Osteoblast (primary cell): ENCODE measurements around the gene TRIM14. TPM values are rescaled to one million over a fixed set of nuclear protein-coding genes. Genes with fewer than 3 reads are reported as not detected.

Experiments used
- DNase-seq: peaks from one replicate; pipeline ENCODE4 v3.0.0; 2011; ENCODE audit warnings: low spot score, mixed read lengths; ENCODE audit not compliant: insufficient read length; ENCODE audit errors: missing footprints
- H2AFZ ChIP-seq: 2 replicates; pipeline ENCODE4 v1.6.0; 2011; ENCODE audit warnings: mild to moderate bottlenecking, low read length
- H3K27ac ChIP-seq: 2 replicates; pipeline ENCODE4 v1.5.1; 2011; ENCODE audit warnings: mild to moderate bottlenecking, low read depth, low read length, moderate library complexity
- H3K27me3 ChIP-seq: 2 replicates; pipeline ENCODE4 v1.6.0; 2012; ENCODE audit warnings: mild to moderate bottlenecking, control low read depth, inconsistent platforms, low read length, moderate library complexity; ENCODE audit not compliant: insufficient read depth
- H3K36me3 ChIP-seq: 2 replicates; pipeline ENCODE4 v1.5.1; 2011; ENCODE audit warnings: mild to moderate bottlenecking, low read length, control low read depth, moderate library complexity; ENCODE audit not compliant: insufficient read depth
- H3K4me1 ChIP-seq: 2 replicates; pipeline ENCODE4 v1.5.1; 2011; ENCODE audit warnings: mild to moderate bottlenecking, low read length, control low read depth, moderate library complexity; ENCODE audit not compliant: insufficient read depth
- H3K4me2 ChIP-seq: 2 replicates; pipeline ENCODE4 v1.6.0; 2011; ENCODE audit warnings: mild to moderate bottlenecking, low read length; ENCODE audit not compliant: insufficient read depth
- H3K4me3 ChIP-seq: fragments of 200-600 bp; sonication (generic); 3 replicates; pipeline ENCODE4 v1.5.1; 2012; ENCODE audit warnings: mild to moderate bottlenecking, low read length, inconsistent platforms; ENCODE audit not compliant: insufficient read depth
- H3K79me2 ChIP-seq: 2 replicates; pipeline ENCODE4 v1.6.0; 2012; ENCODE audit warnings: mild to moderate bottlenecking, low read length, control low read depth, inconsistent platforms; ENCODE audit not compliant: insufficient read depth
- H3K9me3 ChIP-seq: 2 replicates; pipeline ENCODE4 v1.5.1; 2011; ENCODE audit warnings: low read depth, low read length, control low read depth
- H4K20me1 ChIP-seq: 2 replicates; pipeline ENCODE4 v1.6.0; 2012; ENCODE audit warnings: mild to moderate bottlenecking, low read length, control low read depth; ENCODE audit not compliant: insufficient read depth
- CTCF ChIP-seq: IDR thresholded peaks from 2 replicates; pipeline ENCODE4 v1.5.1; 2011; ENCODE audit warnings: mild to moderate bottlenecking, low read depth, low read length, moderate library complexity; ENCODE audit errors: extremely low read depth
- total RNA-seq: library from RNA; depleted of rRNA; stranded (reverse); fragments of >200 nt; gene quantifications from 2 replicates; pipeline ENCODE4 v1.2.3, GENCODE V29; 2012

The TRIM14 gene
- total RNA-seq, 1 donor: 1.1 TPM

DNA sequence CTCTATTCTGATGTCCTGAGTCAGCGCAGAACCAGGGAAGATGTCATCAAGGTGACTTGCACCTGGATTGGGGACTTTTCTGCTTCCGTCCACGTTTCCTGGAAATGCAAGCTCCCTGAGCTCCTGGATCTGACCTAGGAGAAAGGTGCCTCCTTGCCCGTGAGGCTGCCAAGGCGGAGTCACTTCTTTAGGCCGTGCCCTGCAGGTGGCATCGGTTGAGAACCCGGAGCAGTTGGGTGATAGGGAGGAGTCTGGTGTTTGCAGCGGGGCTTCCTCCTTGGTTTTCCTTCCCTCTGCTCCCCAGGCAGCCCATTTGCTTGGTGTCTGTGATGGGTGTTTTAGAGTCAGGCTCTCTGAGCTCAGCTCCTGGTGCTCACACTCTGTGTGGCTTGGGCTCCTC is 47.3 kb downstream of the TRIM14 start:
- Histone ChIP-seq H3K4me3 (no peak overlapping the region), H4K20me1 (peaks cover 9% of the 10 kb centered on the region), H3K9me3 (no peaks in the 10 kb centered on the region), H3K27me3 (no peaks in the 10 kb centered on the region), H3K36me3 (peaks cover 21% of the 10 kb centered on the region), H3K27ac (no peak overlapping the region), H3K79me2 (peaks cover 60% of the 10 kb centered on the region), H2AFZ (no peak overlapping the region), H3K4me1 (peaks cover 19% of the 10 kb centered on the region), H3K4me2 (no peak overlapping the region)
- TF ChIP-seq CTCF: no peak
- DNase-seq: no peak

- peaks cover 9% of the 10 kb centered on the region for H4K20me1 ChIP-seq
Measured at GRCh38 chr9:98070704-98071103, 48.3 kb downstream of the TRIM14 start.

DNA sequence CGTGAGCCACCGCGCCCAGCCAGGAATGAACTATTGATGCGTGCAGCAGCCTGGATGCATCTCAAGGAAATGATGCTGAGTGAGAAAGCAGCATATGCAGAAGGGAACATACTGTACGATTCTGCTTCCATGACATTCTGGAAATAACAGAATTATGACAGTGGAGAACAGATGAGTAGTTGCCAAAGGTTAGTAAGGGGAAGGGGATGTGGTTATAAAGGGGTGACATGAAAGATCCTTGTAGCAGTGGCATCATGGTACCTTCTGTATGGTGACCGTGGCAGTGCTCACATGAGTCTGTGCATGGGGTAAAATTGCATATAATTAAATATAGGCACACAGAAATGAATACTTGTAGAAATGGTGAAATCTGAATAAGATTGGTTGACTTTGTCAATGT is 49.5 kb downstream of the TRIM14 start:
- Histone ChIP-seq H3K27ac (no peak overlapping the region), H4K20me1 (peaks cover 13% of the 10 kb centered on the region), H3K79me2 (peaks cover 62% of the 10 kb centered on the region), H3K4me3 (no peak overlapping the region), H3K4me2 (no peak overlapping the region), H3K36me3 (peaks cover 34% of the 10 kb centered on the region), H2AFZ (no peak overlapping the region), H3K4me1 (peaks cover 10% of the 10 kb centered on the region), H3K27me3 (no peaks in the 10 kb centered on the region), H3K9me3 (no peaks in the 10 kb centered on the region)
- no peak for TF ChIP-seq CTCF
- DNase-seq: no peak

More at GRCh38 chr9:98070704-98071103, 48.3 kb downstream of the TRIM14 start:
- Histone ChIP-seq H3K9me3 (no peaks in the 10 kb centered on the region), H3K4me1 (peaks cover 15% of the 10 kb centered on the region), H3K36me3 (peaks cover 28% of the 10 kb centered on the region), H3K27ac (no peak overlapping the region), H3K4me2 (no peak overlapping the region), H3K79me2 (peaks cover 61% of the 10 kb centered on the region), H3K4me3 (no peak overlapping the region), H2AFZ (no peak overlapping the region), H3K27me3 (no peaks in the 10 kb centered on the region)
- no peak for DNase-seq
- TF ChIP-seq CTCF: no peak

DNA sequence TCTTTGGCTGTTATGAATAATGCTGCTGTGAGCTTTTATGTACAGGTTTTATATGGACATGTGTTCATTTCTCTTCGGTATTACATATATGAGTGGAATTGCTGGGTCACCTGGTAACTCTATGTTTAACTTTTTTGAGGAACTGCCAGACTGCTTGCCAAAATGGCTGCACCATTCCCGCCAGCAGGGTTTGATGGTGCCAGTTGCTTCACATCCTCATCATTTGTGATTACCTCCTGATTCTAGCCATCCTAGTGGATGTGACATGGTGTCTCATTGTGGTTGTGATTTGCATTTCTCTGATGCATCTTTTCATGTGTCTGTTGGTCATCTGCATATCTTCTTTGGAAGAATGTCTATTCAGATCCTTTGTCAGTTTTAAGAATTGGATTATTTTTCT is 51.8 kb downstream of the TRIM14 start:
- Histone ChIP-seq H3K27ac (no peak overlapping the region), H3K4me2 (no peak overlapping the region), H3K9me3 (no peaks in the 10 kb centered on the region), H3K36me3 (peaks cover 52% of the 10 kb centered on the region), H2AFZ (no peak overlapping the region), H3K4me1 (peaks cover 6% of the 10 kb centered on the region), H3K4me3 (no peak overlapping the region), H3K27me3 (no peaks in the 10 kb centered on the region), H3K79me2 (peaks cover 56% of the 10 kb centered on the region), H4K20me1 (peaks cover 14% of the 10 kb centered on the region)
- no peak for DNase-seq
- TF ChIP-seq CTCF: no peak
